ENCODE results near the gene ARL16.
A peak's percentile ranks its signal among the peaks of the same experiment; 100 is the strongest.

The ARL16 gene

DNA sequence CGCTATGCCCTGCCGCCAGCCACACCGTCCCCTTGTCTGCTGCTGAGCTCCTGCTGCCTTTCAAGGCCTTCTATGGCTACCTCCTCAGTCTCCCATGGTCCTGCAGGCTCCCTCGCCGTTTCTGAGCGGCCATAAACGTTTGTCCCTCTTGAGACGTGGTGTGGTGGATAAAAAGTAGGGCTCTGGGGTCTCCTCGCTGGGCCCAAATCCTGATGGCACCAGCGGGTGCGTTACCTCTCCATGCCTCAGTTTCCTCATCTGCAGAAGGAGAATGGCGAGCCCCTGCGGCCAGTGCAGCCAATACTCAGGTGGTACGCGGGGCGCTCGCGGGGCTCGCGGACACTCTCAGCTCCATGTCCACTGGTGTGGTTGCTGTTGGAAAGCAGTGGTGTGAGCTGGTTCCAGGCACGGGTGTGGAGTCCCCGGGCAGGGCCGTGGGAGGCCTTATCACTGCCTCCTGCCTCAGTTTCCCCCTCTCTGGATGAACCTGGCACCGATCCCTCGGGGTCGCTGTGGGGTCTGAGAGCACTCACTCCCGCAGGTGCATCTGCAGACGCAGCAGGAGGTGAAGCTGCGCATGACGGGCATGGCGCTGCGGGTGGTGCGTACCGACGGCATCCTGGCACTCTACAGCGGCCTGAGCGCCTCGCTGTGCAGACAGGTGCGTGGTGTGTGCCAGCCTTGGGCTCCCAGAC, 31.0 kb upstream of the ARL16 start:
- no peak for DNase-seq (ENCODE audit: low read depth in 1 of 2, low spot score in 1 of 2)
- Histone ChIP-seq H3K4me3 (replicated peaks; ENCODE audit: insufficient read depth, low read length) (no peak overlapping the region; the same call in 1 of the 2 replicates), H3K27me3 (ENCODE audit: insufficient read depth, poor library complexity, severe bottlenecking) (no peaks in the 10 kb centered on the region), H3K27ac (replicated peaks) (no peak overlapping the region; the same call in 1 of the 2 replicates)
- TF ChIP-seq GABPA (IDR thresholded peaks at IDR 0.05; ENCODE audit: low read depth) (no peak), SPI1 (IDR thresholded peaks at IDR 0.05; ENCODE audit: borderline replicate concordance, low read depth) (no peak), POLR2AphosphoS5 (IDR thresholded peaks at IDR 0.05; ENCODE audit: low read depth) (no peak)
- TF ChIP-seq, protein P1, sequence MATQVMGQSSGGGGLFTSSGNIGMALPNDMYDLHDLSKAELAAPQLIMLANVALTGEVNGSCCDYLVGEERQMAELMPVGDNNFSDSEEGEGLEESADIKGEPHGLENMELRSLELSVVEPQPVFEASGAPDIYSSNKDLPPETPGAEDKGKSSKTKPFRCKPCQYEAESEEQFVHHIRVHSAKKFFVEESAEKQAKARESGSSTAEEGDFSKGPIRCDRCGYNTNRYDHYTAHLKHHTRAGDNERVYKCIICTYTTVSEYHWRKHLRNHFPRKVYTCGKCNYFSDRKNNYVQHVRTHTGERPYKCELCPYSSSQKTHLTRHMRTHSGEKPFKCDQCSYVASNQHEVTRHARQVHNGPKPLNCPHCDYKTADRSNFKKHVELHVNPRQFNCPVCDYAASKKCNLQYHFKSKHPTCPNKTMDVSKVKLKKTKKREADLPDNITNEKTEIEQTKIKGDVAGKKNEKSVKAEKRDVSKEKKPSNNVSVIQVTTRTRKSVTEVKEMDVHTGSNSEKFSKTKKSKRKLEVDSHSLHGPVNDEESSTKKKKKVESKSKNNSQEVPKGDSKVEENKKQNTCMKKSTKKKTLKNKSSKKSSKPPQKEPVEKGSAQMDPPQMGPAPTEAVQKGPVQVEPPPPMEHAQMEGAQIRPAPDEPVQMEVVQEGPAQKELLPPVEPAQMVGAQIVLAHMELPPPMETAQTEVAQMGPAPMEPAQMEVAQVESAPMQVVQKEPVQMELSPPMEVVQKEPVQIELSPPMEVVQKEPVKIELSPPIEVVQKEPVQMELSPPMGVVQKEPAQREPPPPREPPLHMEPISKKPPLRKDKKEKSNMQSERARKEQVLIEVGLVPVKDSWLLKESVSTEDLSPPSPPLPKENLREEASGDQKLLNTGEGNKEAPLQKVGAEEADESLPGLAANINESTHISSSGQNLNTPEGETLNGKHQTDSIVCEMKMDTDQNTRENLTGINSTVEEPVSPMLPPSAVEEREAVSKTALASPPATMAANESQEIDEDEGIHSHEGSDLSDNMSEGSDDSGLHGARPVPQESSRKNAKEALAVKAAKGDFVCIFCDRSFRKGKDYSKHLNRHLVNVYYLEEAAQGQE (IDR thresholded peaks at IDR 0.05; ENCODE audit: insufficient replicate concordance, low read depth), result no peak
- TF ChIP-seq, protein P2, sequence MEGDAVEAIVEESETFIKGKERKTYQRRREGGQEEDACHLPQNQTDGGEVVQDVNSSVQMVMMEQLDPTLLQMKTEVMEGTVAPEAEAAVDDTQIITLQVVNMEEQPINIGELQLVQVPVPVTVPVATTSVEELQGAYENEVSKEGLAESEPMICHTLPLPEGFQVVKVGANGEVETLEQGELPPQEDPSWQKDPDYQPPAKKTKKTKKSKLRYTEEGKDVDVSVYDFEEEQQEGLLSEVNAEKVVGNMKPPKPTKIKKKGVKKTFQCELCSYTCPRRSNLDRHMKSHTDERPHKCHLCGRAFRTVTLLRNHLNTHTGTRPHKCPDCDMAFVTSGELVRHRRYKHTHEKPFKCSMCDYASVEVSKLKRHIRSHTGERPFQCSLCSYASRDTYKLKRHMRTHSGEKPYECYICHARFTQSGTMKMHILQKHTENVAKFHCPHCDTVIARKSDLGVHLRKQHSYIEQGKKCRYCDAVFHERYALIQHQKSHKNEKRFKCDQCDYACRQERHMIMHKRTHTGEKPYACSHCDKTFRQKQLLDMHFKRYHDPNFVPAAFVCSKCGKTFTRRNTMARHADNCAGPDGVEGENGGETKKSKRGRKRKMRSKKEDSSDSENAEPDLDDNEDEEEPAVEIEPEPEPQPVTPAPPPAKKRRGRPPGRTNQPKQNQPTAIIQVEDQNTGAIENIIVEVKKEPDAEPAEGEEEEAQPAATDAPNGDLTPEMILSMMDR (IDR thresholded peaks at IDR 0.05; ENCODE audit: insufficient read depth, low read length), result no peak

DNA sequence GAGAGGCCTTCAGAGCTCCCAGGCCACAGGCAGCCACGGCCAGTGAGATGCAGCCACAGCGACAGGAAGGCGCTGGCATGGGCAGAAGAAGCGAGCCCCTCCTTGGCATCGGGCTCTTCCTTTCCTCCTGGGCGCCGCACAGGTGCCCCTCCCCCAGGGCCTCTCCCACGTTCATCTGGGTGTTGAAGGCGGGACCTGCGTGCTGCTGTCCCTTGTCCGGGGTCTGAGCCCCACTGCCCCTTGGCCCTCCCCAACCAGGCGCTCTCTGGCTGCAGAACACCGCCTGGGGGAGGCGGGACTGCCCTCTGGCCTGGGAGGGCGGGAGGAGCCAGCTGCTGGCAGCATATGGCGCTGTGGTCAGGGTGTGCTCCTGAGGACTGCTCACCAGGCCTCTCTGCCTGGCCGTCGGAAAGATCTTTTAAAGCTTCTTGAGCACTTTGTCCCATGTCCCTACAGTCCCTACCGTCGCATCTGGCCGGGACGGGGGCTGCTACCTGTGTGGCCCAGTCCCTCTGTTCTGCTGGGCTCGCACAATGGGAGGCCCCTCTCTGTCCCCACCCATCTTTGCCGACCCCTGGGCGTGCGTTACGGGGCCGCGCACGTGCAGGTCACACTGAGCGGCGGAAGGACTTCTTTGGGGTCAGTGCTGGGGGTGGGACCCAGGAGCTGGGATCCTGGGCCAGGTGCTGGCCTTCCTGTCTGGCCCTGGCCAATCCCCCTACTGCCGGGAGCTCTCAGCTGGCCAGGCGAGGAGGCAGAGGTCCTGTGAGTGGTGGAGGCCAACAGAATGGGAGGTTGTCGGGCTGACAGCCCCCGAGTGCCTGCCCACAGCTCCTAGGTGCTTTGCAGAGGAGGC, 30.2 kb upstream of the ARL16 start:
- TF ChIP-seq GABPA (IDR thresholded peaks at IDR 0.05; ENCODE audit: low read depth) (no peak), POLR2AphosphoS5 (IDR thresholded peaks at IDR 0.05; ENCODE audit: low read depth) (peak; percentile 18; the same call in 1 of the 2 replicates), SPI1 (IDR thresholded peaks at IDR 0.05; ENCODE audit: borderline replicate concordance, low read depth) (no peak)

DNA sequence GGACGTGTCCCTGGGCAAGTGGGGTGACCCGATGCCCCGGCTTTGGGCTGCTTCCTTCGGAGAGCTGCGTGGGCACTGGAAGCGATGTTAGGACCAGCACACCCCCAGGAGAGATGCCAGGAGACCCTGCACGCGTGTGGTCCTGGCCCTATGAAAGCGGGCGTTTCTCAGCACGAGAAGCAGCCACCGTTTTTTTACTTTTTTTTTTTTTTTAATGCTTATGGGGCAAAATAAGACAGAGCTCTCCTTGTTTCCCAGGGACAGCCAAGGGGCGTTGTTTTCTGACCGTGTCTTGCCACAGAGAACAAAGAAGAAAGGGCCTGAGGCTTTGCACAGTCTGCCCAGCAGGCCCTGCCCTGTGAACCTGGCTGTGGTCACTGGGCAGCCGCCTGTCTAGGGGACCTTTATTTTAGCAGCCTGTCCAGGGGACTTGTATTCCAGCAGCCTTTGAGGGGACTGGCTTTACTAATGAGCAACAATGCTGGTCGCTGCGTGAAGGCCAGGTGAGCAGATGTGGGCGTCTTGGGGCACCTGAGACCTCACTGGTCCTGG, 29.5 kb upstream of the ARL16 start:
- DNase-seq (ENCODE audit: low read depth in 1 of 2, low spot score in 1 of 2), result no peak
- H3K4me3 ChIP-seq (replicated peaks; ENCODE audit: insufficient read depth, low read length), result peak overlapping the region; percentile 78
- H3K27me3 ChIP-seq (ENCODE audit: insufficient read depth, poor library complexity, severe bottlenecking), result no peaks in the 10 kb centered on the region
- H3K27ac ChIP-seq (replicated peaks), result peak overlapping the region; percentile 80
- no peak for TF ChIP-seq SPI1 (IDR thresholded peaks at IDR 0.05; ENCODE audit: borderline replicate concordance, low read depth)
- TF ChIP-seq, protein P1 (IDR thresholded peaks at IDR 0.05; ENCODE audit: insufficient replicate concordance, low read depth), result no peak
- no peak for TF ChIP-seq GABPA (IDR thresholded peaks at IDR 0.05; ENCODE audit: low read depth)

More for the DNA sequence above, 30.2 kb upstream of the ARL16 start:
- no peak for DNase-seq (ENCODE audit: low read depth in 1 of 2, low spot score in 1 of 2)
- Histone ChIP-seq H3K27ac (replicated peaks) (peak overlapping the region; percentile 80), H3K27me3 (ENCODE audit: insufficient read depth, poor library complexity, severe bottlenecking) (no peaks in the 10 kb centered on the region), H3K4me3 (replicated peaks; ENCODE audit: insufficient read depth, low read length) (peak overlapping the region; percentile 78)

DNA sequence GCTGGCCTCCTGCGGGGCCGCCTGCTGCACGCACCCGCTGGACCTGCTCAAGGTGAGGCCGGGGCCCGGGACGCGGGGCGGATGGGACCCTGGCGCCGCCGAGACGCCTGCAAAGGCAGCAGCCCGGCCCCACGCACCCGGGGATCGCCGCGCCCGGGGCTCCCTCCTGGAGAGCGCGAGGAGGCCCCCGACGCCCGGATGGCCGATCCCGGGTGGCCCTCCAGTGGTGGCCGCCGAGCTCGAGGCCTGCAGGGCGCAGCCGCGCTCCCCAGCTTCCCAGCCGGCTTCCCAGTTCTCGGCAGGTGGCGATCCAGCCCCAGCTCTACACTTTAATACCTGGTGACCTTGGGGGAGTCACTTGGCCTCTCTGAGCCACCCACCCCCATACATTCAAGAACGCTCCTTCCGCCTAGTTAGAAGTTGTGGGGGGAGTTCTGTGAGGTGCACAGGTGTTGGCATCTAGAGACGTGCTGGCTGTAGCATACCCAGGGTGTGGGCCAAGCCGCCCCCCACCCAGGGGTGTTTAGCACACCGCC, 28.9 kb upstream of the ARL16 start:
- peak overlapping the region; percentile 80 for H3K27ac ChIP-seq (replicated peaks)
- peak; percentile 8; the same call in 1 of the 2 replicates for TF ChIP-seq POLR2AphosphoS5 (IDR thresholded peaks at IDR 0.05; ENCODE audit: low read depth)
- TF ChIP-seq, protein P1 (IDR thresholded peaks at IDR 0.05; ENCODE audit: insufficient replicate concordance, low read depth), result no peak
- DNase-seq (ENCODE audit: low read depth in 1 of 2, low spot score in 1 of 2), result no peak

More for the DNA sequence above, 28.9 kb upstream of the ARL16 start:
- Histone ChIP-seq H3K4me3 (replicated peaks; ENCODE audit: insufficient read depth, low read length) (peak overlapping the region; percentile 78), H3K27me3 (ENCODE audit: insufficient read depth, poor library complexity, severe bottlenecking) (no peaks in the 10 kb centered on the region)

Data from HL-60 (cell line).